ENCODE data around the gene FOSL1. TPM values are rescaled to one million over a fixed set of nuclear protein-coding genes. Genes with fewer than 3 reads are reported as not detected.
A peak's percentile ranks its signal among the peaks of the same experiment; 100 is the strongest.

FOSL1 gene
- total RNA-seq, 6 donors from 2014 or later = 1.8 to 16.9 (median 8.2) TPM

DNA sequence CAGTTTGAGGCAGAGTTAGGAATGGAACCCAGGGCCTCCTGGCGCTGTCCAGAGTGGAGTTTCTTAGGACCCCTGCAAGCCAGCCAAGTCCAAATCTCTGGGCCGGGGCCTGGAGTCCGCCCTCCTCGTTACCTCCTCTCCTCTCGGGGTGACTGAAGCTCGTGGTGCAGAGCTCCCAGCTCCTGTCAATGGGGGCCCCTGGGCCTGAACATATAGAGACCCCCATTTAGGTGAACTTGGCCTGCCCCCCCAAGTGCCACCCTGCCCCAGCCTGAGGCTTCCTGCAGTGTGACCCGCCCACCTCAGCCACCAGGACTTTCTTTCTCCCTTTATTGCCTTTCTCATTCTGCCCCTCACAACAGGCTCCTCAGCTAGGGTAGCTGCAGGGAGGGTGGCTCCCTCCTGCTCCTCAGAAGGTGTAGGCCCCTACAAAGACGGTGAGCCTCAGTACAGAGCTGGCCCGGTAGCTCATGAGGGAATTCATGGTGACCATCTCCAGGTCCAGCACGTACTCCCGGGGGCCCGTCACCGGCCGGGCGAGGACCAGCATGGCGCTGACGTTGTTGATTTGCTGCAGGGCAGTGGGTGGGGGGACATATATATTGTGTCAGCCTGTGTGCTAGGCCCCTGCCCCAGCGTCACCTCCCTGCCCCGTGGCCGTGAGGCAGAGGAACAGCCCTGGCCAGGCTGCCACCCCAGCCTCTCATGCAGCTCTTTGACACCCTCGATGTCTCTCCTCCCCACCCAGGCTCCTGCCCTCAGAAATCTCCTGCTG is 33.5 kb downstream of the FOSL1 start:
- ATAC-seq (ENCODE audit: low FRiP score in 2 of 2) (no peak), DNase-seq (peak in 1 of 2 donors; percentile 83)
- no peak overlapping the region for H3K27ac ChIP-seq
- H3K4me1 ChIP-seq = peaks cover 12 to 32% (median 22%) of the 10 kb centered on the region in 4 donors
- H3K36me3 ChIP-seq = peaks cover 16 to 90% (median 55%) of the 10 kb centered on the region in 4 donors
- H3K4me3 ChIP-seq = no peak overlapping the region
- 87% methylated on average over 18 to 20 of the region's 21 CpGs for WGBS, 2 donors
- no peaks in the 10 kb centered on the region for H3K27me3 ChIP-seq
- H3K9me3 ChIP-seq = no peaks in the 10 kb centered on the region
- no peak for TF ChIP-seq EP300 (IDR thresholded peaks at IDR 0.05)

- 89 to 90% methylated on average over 3 to 9 of the region's 9 CpGs for WGBS, 2 donors
Measured at GRCh38 chr11:65865550-65866172, 34.5 kb downstream of the FOSL1 start.

GRCh38 chr11:65864706-65865471 is 35.3 kb downstream of the FOSL1 start:
- Histone ChIP-seq H3K4me1 (peaks cover 11 to 30% (median 17%) of the 10 kb centered on the region in 4 donors), H3K4me3 (no peak overlapping the region), H3K27me3 (no peaks in the 10 kb centered on the region), H3K36me3 (peaks cover 16 to 81% (median 55%) of the 10 kb centered on the region in 4 donors), H3K27ac (no peak overlapping the region), H3K9me3 (no peaks in the 10 kb centered on the region)
- TF ChIP-seq POLR2AphosphoS5 (IDR thresholded peaks at IDR 0.05) (no peak), EP300 (IDR thresholded peaks at IDR 0.05) (no peak), POLR2A (IDR thresholded peaks at IDR 0.05) (no peak), CTCF (IDR thresholded peaks at IDR 0.05) (no peak)
- ATAC-seq (ENCODE audit: low FRiP score in 2 of 2) (no peak), DNase-seq (peak in 1 of 2 donors; percentile 18)
- WGBS, 2 donors = 84 to 96% methylated on average over 9 to 15 of the region's 18 CpGs

More at GRCh38 chr11:65865550-65866172, 34.5 kb downstream of the FOSL1 start:
- Histone ChIP-seq H3K27ac (no peak overlapping the region), H3K4me1 (peaks cover 11 to 32% (median 20%) of the 10 kb centered on the region in 4 donors), H3K36me3 (peaks cover 16 to 86% (median 55%) of the 10 kb centered on the region in 4 donors), H3K27me3 (no peaks in the 10 kb centered on the region), H3K9me3 (no peaks in the 10 kb centered on the region), H3K4me3 (no peak overlapping the region)
- DNase-seq = no peak
- TF ChIP-seq EP300 (IDR thresholded peaks at IDR 0.05) = no peak
- TF ChIP-seq CTCF (IDR thresholded peaks at IDR 0.05) = no peak
- TF ChIP-seq POLR2A (IDR thresholded peaks at IDR 0.05) = no peak
- no peak for TF ChIP-seq POLR2AphosphoS5 (IDR thresholded peaks at IDR 0.05)
- ATAC-seq (ENCODE audit: low FRiP score in 2 of 2) = no peak

GRCh38 chr11:65863889-65864705 is 36.1 kb downstream of the FOSL1 start:
- TF ChIP-seq EP300 (IDR thresholded peaks at IDR 0.05) = no peak
- TF ChIP-seq CTCF (IDR thresholded peaks at IDR 0.05) = no peak
- no peak for TF ChIP-seq POLR2AphosphoS5 (IDR thresholded peaks at IDR 0.05)
- no peak for TF ChIP-seq POLR2A (IDR thresholded peaks at IDR 0.05)
- Histone ChIP-seq H3K4me3 (no peak overlapping the region), H3K27ac (no peak overlapping the region), H3K36me3 (peaks cover 16 to 73% (median 53%) of the 10 kb centered on the region in 4 donors), H3K4me1 (peaks cover 11 to 36% (median 22%) of the 10 kb centered on the region in 4 donors), H3K27me3 (no peaks in the 10 kb centered on the region), H3K9me3 (no peaks in the 10 kb centered on the region)
- DNase-seq (peak in 1 of 2 donors; percentile 18), ATAC-seq (ENCODE audit: low FRiP score in 2 of 2) (no peak)
- 79 to 93% methylated on average over 8 to 12 of the region's 12 CpGs for WGBS, 2 donors

Data from upper lobe of left lung (tissue), 6 donors.